Measurements from ENCODE around the gene YWHAQ. TPM values are rescaled to one million over a fixed set of nuclear protein-coding genes. Genes with fewer than 3 reads are reported as not detected.
A peak's percentile ranks its signal among the peaks of the same experiment; 100 is the strongest.
"Not testable (repeated sequence)": the region's sequence is repeated elsewhere in the genome, so short reads cannot be mapped to it uniquely, and the experiment has no call there.

The YWHAQ gene
- total RNA-seq, 3 donors from 2014 or later: 176 to 226 (median 186) TPM

DNA sequence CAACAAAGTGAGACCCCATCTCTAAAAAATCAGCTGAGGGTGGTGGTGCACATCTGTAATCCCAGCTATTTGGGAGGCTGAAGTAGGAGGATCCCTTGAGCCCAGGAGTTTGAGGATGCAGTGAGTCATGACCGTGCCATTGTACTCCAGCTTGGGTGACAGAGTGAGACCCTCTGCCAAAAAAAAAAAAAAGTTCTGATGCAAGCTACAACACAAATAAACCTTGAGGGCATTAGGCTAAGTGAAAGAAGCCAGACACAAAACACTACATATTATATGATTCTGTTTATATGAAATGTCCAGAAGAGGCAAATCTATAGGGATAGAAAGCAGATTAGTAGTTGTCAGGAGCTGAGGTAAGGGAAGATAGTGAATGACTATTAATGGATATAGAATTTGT is 13.0 kb downstream of the YWHAQ start:
- H3K4me1 ChIP-seq: peaks cover 7 to 17% of the 10 kb centered on the region in 2 donors
- intact Hi-C loops (cut with DNase I; ENCODE audit: low total_unique reads): no loop called here
- H3K36me3 ChIP-seq: no peaks in the 10 kb centered on the region
- H3K9me3 ChIP-seq: no peaks in the 10 kb centered on the region
- TF ChIP-seq, protein P1, sequence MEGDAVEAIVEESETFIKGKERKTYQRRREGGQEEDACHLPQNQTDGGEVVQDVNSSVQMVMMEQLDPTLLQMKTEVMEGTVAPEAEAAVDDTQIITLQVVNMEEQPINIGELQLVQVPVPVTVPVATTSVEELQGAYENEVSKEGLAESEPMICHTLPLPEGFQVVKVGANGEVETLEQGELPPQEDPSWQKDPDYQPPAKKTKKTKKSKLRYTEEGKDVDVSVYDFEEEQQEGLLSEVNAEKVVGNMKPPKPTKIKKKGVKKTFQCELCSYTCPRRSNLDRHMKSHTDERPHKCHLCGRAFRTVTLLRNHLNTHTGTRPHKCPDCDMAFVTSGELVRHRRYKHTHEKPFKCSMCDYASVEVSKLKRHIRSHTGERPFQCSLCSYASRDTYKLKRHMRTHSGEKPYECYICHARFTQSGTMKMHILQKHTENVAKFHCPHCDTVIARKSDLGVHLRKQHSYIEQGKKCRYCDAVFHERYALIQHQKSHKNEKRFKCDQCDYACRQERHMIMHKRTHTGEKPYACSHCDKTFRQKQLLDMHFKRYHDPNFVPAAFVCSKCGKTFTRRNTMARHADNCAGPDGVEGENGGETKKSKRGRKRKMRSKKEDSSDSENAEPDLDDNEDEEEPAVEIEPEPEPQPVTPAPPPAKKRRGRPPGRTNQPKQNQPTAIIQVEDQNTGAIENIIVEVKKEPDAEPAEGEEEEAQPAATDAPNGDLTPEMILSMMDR (IDR thresholded peaks at IDR 0.05): no peak
- TF ChIP-seq POLR2A (IDR thresholded peaks at IDR 0.05) (no peak), POLR2AphosphoS5 (IDR thresholded peaks at IDR 0.05) (no peak)
- no peaks in the 10 kb centered on the region for H3K27me3 ChIP-seq
- no peak overlapping the region for H3K4me3 ChIP-seq
- no peak for DNase-seq (ENCODE audit: low spot score in 2 of 2)
- H3K27ac ChIP-seq: no peak overlapping the region

DNA sequence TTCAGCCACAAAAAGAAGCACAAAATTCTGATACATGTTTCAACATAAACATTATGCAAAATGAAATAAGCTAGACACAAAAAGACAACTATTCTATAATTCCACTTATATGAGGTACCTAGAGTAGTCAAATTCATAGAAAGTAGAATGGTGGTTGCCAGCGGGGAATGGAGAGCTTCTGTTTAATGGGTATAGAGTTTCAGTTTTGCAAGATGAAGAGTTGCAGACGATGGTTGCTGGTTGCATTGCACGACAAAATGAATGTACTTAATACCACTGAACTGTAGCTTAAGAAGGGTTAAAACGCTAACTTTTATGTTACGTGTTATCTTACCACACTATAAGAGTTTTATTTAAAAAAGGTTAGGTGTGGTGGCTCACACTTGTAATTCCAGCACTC is 13.5 kb downstream of the YWHAQ start:
- H3K4me3 ChIP-seq: no peak overlapping the region
- no peak for TF ChIP-seq POLR2AphosphoS5 (IDR thresholded peaks at IDR 0.05)
- TF ChIP-seq, protein P1 (IDR thresholded peaks at IDR 0.05): no peak
- TF ChIP-seq POLR2A (IDR thresholded peaks at IDR 0.05): no peak
- H3K36me3 ChIP-seq: no peaks in the 10 kb centered on the region
- peaks cover 8 to 21% of the 10 kb centered on the region in 2 donors for H3K4me1 ChIP-seq
- no peaks in the 10 kb centered on the region for H3K27me3 ChIP-seq
- intact Hi-C loops (cut with DNase I; ENCODE audit: low total_unique reads): no loop called here
- DNase-seq (ENCODE audit: low spot score in 2 of 2): no peak
- no peaks in the 10 kb centered on the region for H3K9me3 ChIP-seq
- no peak overlapping the region for H3K27ac ChIP-seq

DNA sequence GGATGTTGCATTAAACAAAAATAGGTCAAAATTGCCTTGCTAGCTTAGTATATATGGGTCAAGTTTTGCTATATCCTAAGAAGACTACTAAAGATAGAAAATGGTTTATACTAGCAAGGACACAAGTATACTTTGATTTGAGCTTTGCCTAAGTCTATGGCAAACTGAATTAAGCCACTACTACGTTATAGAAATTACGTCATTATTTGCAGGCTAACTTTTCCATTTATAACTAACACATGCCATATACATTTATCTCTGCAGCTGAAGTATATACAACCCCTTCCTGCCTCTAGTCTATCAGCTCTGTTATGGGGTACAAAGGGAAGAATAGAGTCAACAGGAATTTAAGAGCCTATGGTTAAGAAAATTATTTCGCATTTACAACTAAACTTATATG is 16.2 kb downstream of the YWHAQ start:
- Histone ChIP-seq H3K27ac (peak overlapping the region in 1 of 2 donors; percentile 76), H3K4me1 (peaks cover 8 to 21% of the 10 kb centered on the region in 2 donors), H3K27me3 (no peaks in the 10 kb centered on the region), H3K36me3 (no peaks in the 10 kb centered on the region), H3K4me3 (no peak overlapping the region), H3K9me3 (no peaks in the 10 kb centered on the region)
- intact Hi-C loops (cut with DNase I; ENCODE audit: low total_unique reads): no loop called here
- DNase-seq (ENCODE audit: low spot score in 2 of 2): no peak
- TF ChIP-seq POLR2AphosphoS5 (IDR thresholded peaks at IDR 0.05): no peak
- no peak for TF ChIP-seq POLR2A (IDR thresholded peaks at IDR 0.05)
- TF ChIP-seq, protein P1 (IDR thresholded peaks at IDR 0.05): no peak

DNA sequence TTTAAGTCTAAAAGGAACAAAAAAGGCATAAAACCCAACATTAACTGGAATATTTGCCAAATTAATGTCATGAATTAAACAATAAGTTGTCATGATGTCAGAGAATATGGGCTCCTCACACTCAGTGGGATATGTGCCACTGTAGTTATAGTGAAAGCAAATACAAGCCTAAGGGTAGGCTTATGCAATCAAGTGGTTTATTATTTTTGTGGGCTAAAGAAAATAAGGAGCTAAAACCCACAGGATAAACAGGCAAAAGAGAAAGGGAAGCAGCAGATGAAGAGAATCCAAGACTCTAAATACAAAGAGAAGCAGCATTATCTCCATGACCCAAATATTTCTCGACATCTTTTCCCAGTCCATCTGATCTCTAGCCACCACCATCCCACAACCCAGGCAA is 17.5 kb downstream of the YWHAQ start:
- no peak for DNase-seq (ENCODE audit: low spot score in 2 of 2)
- peak overlapping the region; percentile 75 to 76 for H3K27ac ChIP-seq
- peaks cover 8 to 16% of the 10 kb centered on the region in 2 donors for H3K4me1 ChIP-seq
- intact Hi-C loops (cut with DNase I; ENCODE audit: low total_unique reads): no loop called here
- no peaks in the 10 kb centered on the region for H3K27me3 ChIP-seq
- H3K9me3 ChIP-seq: no peaks in the 10 kb centered on the region
- no peak for TF ChIP-seq POLR2A (IDR thresholded peaks at IDR 0.05)
- peak in 1 of 3 donors; percentile 64 for TF ChIP-seq POLR2AphosphoS5 (IDR thresholded peaks at IDR 0.05)
- no peaks in the 10 kb centered on the region for H3K36me3 ChIP-seq
- H3K4me3 ChIP-seq: peak overlapping the region in 1 of 3 donors; percentile 9

DNA sequence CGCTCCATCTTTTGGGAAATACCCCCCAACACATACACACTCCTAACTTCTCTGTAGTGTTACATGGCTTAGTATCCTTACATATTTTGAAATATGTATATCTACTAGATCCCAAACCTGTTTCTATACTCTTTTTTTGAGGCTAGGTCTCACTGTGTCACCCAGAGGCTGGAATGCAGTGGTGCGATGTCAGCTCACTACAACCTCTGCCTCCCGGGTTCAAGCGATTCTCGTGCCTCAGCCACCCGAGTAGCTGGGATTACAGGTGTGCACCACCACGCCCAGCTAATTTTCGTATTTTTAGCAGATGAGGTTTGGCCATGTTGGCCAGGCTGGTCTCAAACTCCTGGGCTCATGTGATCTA is 19.3 kb downstream of the YWHAQ start:
- intact Hi-C loops (cut with DNase I; ENCODE audit: low total_unique reads); H3K4me3 ChIP-seq; DNase-seq (ENCODE audit: low spot score in 2 of 2); H3K9me3 ChIP-seq; H3K36me3 ChIP-seq; H3K27me3 ChIP-seq: not testable (repeated sequence)
- H3K27ac ChIP-seq: peak overlapping the region; percentile 1 to 76
- H3K4me1 ChIP-seq: peaks cover 8 to 16% of the 10 kb centered on the region in 2 donors

DNA sequence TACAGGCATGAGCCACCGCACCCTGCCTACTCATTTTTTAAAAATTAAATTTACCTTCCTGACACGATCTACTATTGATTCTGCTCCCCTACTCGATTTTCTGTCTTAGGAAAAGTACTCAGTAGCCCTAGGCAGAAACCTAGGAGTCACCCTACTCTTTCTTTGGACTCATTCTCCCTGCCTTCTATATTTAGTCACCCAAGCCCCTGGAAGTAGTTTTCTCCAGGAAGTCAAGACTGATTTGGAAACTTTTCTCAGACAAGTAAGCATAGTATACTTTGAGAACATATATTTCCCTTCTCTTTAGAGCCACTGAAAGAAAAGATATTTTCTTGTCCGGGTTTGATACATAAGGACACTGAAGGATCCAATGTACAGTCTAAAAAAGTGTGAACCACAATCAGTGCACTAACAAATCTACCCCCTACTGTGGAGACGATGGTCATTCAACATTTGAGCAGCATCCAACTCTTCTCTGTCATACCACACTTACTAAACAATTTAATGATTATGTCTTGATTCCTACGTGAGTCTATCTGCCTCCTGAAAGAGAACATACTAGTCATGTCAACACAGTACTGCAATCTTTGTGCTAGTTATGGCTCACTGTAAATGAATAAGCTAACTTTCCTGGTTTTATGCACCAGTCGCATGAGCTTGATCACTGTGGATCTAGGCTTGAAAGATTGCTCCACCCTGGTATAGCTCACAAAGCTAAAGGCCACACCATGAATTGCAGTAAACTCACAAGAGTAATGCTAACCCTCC is 19.8 kb downstream of the YWHAQ start:
- no peak overlapping the region for H3K4me3 ChIP-seq
- intact Hi-C loops (cut with DNase I; ENCODE audit: low total_unique reads): no loop called here
- H3K27me3 ChIP-seq: no peaks in the 10 kb centered on the region
- DNase-seq (ENCODE audit: low spot score in 2 of 2): no peak
- H3K36me3 ChIP-seq: no peaks in the 10 kb centered on the region
- TF ChIP-seq, protein P1 (IDR thresholded peaks at IDR 0.05): no peak
- no peak for TF ChIP-seq POLR2AphosphoS5 (IDR thresholded peaks at IDR 0.05)
- TF ChIP-seq POLR2A (IDR thresholded peaks at IDR 0.05): no peak
- peaks cover 8 to 16% of the 10 kb centered on the region in 2 donors for H3K4me1 ChIP-seq
- no peaks in the 10 kb centered on the region for H3K9me3 ChIP-seq
- H3K27ac ChIP-seq: peak overlapping the region; percentile 1 to 76

DNA sequence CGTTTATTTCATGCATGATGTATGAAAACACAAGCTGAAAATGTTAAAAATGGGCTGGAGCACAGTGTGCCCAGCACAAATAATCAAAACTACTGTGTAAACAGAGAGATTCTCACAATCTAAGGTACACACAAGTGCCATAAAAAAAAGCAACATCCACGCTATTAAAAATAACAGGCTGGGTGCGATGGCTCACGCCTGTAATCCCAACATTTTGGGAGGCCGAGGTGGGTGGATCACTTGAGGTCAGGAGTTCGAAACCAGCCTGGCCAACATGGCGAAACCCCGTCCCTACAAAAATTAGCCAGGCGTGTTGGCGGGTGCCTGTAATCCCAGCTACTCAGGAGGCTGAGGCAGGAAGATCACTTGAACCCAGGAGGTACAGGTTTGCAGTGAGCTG is 22.3 kb downstream of the YWHAQ start:
- DNase-seq (ENCODE audit: low spot score in 2 of 2); H3K9me3 ChIP-seq; intact Hi-C loops (cut with DNase I; ENCODE audit: low total_unique reads); H3K36me3 ChIP-seq; H3K27me3 ChIP-seq: not testable (repeated sequence)
- Histone ChIP-seq H3K27ac (peak overlapping the region; percentile 60 to 90), H3K4me1 (peaks cover 6 to 10% of the 10 kb centered on the region in 2 donors), H3K4me3 (peak overlapping the region in 2 of 3 donors; percentile 32 to 33)

Data from breast epithelium (tissue), 4 donors.